Activated gamma-delta T cell treated with Interleukin-2 at 50 U/mL for 16 hours (primary cell): ENCODE data around the gene CFAP74.
"Not testable (repeated sequence)": the region's sequence is repeated elsewhere in the genome, so short reads cannot be mapped to it uniquely, and the experiment has no call there.

Experiments
- DNase-seq: peaks from one replicate; pipeline ENCODE4 v3.0.0-alpha.2; 2020

CFAP74 gene

GRCh38 chr1:1984560-1985070, 19.0 kb downstream of the CFAP74 start:
- DNase-seq: no peak

DNA sequence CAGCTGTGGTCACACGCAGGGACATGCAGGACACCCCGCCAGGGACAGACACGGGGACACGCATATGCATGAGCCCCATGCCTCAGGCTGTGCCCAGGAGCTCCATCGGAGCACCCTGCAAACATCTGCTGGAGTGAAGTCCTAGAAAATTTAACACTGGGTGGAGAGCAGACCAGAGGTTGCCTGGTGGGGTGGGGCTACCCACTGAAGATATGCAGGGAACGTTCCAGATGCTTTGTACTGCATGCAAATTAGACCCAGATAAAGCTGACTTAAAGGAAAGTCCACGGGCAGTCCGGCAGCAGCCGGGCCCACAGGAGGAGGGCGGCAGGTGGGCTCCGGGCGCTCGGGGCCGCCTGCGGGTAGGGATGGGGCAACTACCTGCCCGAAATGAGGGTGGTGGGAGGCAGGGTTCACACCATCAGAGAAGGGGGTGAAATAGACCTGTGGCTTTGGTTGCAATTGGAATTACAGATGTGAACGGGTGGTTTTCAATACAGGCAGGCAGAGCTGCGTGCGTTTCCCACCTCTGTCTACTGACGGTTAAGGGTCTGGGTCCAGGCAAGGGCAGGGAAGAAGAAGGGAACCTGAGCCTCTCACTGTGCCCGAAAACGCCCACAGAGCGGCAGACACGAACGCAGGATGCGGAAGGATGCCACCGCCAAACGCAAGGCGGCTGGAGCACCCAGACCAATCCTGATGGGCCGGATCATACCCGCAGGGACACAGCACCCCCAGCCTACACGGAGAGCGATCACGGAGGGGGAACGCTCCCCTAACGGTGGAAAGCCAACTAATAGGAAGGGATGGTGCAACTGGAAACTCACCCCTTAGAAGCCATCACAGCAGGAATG, 21.0 kb downstream of the CFAP74 start:
- DNase-seq: no peak

DNA sequence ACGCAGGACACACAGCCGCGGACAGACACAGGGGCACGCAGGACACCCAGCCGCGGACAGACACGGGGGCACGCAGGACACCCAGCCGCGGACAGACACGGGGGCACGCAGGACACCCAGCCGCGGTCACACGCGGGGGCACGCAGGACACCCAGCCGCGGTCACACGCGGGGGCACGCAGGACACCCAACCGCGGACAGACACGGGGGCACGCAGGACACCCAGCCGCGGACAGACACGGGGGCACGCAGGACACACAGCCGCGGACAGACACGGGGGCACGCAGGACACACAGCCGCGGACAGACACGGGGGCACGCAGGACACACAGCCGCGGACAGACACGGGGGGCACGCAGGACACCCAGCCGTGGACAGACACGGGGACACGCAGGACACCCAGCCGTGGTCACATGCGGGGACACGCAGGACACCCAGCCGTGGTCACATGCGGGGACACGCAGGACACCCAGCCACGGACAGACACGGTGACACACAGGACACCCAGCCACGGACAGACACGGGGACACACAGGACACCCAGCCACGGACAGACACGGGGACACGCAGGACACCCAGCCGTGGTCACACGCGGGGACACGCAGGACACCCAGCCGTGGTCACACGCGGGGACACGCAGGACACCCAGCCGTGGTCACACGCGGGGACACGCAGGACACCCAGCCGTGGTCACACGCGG, 21.8 kb downstream of the CFAP74 start:
- not testable (repeated sequence) for DNase-seq

DNA sequence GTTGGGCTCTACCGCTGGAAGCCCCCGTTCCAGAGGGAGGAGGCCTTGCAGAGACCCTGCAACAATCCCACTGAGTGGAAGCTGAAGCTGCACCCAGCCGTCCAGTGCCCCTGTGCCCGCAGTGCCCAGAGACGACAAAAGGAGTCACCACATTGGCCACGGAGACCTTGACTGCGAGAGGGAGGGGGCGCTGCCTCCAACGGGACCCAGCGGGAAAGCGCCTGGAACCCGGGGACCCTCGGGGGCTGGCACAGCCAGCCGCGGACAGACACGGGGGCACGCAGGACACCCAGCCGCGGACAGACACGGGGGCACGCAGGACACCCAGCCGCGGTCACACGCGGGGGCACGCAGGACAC, 22.5 kb downstream of the CFAP74 start:
- no peak for DNase-seq

DNA sequence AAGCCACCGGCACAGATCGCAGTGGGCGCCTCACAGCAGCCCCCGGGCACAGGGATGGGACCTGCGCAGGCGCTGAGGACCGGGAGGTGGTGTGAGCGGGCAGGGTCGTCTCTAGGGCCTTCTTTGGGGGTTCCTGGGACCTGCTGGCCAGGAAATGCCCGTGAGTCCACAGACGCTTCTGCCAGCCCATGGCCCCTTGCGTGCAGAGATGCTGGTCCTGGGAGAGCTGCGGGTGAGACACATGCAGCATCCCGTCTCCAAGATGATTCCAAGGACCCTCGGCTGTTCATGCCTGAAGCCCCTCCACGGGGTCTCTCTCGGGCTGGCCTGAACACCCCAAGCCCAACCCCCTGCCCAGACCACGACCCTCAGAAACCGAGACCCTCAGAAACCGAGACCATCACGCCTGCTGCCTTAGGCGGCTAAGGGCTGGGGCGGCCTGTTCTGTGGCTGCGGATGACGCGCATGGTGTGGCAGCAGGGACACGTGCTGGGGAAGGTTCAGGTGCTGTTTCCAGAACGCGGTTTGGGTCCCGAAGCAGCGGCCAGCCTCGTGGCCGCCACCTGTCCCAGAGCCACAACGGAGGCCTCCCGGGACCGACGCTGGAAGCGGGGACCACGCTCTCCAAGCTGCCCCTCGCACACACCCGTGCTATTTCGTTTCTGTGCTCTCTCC, 23.0 kb downstream of the CFAP74 start:
- no peak for DNase-seq

GRCh38 chr1:1979482-1980165, 24.0 kb downstream of the CFAP74 start:
- DNase-seq: no peak

- DNase-seq: not testable (repeated sequence)
Observed at GRCh38 chr1:1978690-1979481, 24.7 kb downstream of the CFAP74 start.

- DNase-seq: no peak
Observed at GRCh38 chr1:1978108-1978507, 25.5 kb downstream of the CFAP74 start.

GRCh38 chr1:1976031-1976430, 27.6 kb downstream of the CFAP74 start:
- DNase-seq: no peak

DNA sequence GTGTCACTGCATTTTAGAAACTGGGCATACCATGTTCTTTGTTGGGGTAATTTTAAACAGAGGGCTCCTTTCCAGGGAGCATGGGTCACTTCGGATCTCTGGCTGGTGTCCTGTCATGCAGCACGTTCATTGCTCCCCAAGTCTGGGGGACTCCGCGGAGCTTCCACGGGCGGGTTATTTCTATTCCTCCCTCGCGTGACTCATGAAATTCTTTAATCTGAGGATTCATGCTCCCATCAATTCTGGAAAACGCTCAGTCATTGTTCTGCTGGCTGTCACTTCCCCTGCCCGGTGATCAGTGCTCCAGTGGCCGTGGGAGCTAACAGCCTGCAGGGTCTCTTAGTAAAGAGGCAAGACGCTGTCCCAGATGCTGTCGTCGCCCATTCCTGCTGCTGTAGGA, 28.1 kb downstream of the CFAP74 start:
- no peak for DNase-seq

DNA sequence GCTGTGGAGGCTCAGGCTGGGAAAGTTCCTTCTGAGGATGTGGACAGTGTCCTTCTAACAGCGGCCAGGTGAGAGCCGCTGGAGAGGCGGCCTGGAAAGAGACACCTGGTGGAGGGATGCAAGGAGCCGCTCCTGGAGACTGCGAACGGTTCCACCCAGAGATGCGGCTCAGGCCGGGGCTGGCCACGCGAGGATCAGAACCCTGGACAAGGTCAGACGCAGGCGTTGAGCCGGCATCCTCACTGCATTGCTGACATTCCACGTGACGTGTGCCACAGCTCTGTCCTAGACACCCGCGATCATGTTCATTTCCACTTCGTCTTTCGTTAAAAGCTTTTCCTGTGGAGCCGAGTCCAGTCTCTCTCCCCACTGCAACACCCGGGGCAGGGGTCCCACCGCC, 28.8 kb downstream of the CFAP74 start:
- DNase-seq: no peak

DNA sequence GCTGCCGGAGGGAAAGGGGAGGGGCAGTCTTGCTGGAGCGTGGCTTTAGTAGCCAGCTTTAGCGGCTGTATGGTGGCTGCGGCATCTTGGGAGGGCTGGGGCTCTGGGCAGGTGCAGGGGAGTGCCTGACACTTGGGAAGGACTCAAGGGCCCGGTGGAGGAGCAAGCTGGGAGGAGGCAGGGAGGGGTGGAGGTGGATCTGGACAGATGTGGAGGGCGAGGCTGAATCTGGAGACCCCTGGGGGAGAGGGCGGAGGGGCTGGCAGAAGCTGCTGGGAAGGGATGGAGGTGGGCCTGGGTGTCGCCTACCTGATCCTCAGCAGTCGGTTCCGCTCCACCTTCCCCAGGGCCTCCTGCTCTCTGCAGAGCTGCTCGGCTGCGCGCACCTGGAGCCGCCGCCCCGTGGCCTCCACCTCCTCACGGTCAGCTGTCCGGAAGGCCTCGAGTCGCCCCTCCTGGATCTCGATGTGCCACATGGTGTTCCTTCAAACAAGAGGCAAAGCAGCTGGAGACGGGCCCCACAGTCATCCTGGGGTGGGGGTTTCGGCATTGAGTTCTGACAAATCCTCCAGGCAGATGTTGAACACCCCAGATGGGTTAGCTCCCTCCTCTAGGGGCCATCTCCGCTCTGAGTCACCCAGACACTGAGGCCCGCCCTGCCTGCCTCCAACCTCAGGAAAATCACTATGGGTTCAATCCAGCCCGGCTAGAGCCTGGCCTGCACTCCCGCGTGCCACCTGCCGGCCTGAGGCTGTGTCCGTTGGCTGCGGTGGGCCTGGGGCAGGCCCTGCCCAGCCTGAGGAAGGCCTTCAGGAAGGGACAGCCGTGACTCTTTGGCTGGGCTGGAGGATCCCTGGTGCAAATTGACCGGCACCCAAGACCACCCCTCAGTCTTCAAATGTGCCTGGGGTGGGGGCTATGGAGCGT, 29.6 kb downstream of the CFAP74 start:
- DNase-seq: no peak

- DNase-seq: no peak
Observed at GRCh38 chr1:1972976-1973715, 30.4 kb downstream of the CFAP74 start.

GRCh38 chr1:1971688-1972087, 31.9 kb downstream of the CFAP74 start:
- DNase-seq: no peak

DNA sequence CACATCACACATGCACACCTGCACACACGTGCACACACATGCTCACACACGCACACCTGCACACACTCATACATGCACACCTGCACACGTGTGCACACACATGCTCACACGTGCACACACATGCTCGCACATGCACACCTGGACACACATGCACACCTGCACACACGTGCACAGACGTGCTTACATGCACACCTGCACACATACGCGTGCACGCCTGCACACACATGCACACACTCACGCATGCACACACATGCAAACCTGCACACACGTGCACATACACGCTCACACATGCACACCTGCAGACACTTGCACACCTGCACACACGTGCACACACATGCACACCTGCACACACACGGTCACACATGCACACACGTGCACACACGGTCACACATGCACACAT, 32.6 kb downstream of the CFAP74 start:
- DNase-seq: no peak

DNA sequence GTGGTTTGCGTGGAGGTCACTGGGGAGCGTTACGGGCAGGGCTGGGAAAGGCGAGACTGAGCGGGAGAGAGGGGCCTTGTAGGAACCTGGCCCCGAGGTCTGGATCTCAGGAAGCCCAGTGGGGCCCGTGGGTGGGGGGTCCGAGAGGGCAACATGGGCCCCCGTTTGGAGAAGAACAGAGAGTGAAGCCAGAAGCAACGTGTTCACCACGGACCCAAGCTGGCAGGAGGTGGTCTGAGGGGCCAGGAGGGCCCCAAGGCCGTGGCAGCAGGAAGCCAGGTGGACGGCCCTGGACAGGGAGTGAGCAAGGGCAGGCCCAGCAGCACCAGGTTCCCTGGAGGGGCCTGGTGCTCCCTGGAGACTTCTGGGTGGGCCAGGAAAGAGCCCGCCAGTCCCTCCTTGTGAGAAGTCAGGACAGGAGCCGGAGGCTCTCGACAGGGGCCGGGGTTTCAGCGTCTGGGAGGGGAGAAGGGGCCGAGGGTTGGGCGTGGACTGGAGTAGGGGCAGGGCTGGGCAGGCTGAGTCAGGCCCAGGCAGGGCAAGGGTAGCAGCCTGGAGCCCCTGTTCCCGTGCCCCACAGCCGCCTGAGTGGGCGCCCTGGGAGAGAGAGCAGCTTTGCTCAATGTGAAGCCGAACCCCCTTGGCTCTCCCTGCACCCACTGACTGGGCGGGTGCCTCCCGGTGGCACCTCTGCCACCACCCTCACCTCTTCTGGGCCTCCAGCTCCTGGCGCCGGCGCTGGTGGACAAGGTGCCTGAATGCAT, 33.5 kb downstream of the CFAP74 start:
- DNase-seq: no peak

- DNase-seq: no peak
Observed at GRCh38 chr1:1969505-1969900, 34.1 kb downstream of the CFAP74 start.

DNA sequence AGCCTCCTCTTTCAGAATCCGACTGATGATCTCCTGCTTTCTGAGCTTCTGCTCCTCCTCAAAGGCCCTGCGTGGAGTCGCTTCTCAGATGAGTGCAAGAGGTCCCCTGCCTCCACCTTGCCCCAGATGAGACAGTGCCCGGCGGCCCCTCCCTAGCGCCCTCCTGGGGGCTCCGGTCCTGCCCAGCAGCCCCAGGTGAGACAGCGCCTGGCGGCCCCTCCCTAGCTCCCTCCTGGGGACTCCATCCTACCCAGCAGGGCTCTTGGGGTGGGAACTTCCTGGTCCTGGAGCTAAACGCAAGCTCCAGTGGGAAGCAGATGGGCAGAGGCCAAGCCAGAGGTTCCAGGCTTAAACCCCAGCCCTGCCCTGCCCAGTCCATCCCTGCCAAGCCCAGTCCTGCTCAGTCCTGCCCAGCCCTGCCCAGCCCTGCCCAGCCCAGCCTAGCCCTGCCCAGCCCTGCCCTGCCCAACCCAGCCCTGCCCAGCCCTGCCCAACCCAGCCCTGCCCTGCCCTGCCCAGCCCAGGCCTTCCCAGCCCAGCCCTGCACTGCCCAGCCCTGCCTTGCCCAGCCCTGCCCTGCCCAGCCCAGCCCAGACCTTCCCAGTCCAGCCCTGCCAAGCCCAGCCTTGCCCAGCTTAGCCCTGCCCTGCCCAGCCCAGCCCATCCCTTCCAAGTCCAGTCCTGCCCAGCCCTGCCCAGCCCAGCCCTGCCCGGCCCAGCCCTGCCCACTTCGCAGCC, 34.6 kb downstream of the CFAP74 start:
- no peak for DNase-seq

DNA sequence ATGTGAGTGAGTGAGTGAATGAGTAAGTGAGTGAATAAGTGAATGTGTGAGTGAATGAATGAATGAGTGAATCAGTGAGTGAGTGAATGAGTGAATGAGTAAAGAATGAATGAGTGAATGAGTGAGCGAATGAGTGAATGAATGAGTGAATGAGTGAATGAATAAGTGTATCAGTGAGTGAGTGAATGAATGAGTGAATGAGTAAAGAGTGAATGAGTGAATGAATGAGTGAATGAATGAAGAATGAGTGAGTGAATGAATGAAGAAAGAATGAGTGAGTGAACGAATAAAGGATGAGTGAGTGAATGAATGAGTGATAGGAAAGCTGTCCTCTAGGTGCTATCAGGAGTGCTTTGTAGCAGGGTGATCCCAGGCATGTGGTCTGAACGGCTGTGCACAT, 35.7 kb downstream of the CFAP74 start:
- no peak for DNase-seq
